Measurements from ENCODE around the gene RBM5.

Gene RBM5

DNA sequence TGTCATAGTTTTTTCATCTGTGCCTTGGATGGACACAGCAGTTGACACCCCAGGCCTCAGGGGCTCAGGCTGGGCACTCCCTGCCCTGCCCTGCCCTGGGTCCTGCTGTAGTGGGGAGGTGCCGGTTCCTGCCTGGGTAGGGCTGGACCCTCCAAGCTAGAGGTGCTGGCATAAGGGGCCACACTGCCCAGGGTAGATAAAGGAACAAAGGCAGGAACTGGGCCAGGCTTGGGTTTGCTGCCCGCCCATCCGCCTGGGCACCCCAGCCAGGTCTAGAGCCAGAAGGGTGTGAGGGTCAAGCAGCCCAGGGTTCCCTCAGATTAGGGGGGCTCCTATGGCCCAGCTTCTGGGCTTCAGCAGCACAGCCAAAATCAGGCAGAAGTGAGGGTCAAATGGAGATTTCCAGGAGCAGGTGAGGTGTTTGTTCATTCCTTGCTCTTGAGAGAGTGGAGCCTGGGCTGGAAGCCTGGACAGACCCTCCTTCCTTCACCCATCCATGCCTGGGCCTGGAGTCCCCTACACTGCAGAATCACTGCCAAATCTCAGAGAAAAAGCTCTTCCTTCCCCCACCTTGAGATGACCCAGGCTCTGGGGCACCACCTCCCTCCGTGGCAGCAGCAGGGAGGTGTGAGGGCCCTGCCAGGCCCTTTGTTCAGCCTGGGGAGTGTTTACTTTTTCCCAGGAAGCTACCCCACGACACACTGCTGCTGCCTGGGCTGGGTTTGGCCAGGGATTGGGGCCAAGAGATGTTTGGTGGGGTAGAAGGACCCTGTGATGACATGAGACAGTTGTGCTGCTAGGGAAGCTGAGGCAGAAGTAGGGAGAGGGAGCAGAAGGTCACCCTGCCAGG, 73.5 kb downstream of the RBM5 start:
- DNase-seq: no peak

DNA sequence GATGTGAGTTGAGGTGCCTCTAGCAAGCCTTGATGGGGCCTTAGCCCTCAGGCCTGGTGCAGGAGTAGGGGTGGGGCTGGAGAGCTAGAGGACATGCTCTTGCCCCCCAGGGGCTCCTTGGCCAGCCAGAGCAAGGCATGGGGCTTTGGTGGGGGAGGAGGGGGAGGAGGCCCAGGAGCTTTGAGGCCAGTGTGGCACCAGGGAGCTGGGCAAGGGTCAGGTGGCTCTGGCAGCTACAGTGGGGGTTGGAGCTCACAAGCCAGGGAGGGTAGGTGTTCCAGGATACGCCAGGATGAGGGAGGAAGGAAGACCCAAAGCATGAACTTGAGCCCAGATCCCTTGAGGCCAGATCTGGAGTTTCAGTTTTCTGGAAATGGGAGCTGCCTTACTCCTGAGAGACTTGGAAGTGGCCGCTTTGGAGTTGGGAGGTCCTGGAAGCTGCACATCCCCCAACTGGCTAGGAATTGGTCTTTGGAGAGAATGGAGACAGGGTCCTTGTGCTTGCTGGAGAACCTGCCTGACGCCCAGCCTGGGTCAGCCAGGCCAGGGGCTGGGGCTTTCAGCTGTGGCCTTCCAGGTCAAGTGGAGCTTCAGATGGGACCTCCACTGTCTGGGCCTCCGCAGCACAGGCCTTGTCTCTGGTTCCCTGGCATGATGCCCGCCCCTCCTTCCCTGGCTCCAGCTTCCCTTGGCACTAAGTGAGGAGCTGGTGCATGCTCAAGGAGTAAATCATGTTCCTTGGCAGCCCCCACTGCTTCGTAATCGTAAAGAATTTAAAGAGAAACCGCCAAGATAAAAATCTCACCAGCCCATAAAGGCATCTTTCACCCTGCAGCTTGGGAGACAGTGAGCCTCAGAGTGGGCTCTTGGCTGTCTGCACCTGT, 75.1 kb downstream of the RBM5 start:
- DNase-seq: no peak

DNA sequence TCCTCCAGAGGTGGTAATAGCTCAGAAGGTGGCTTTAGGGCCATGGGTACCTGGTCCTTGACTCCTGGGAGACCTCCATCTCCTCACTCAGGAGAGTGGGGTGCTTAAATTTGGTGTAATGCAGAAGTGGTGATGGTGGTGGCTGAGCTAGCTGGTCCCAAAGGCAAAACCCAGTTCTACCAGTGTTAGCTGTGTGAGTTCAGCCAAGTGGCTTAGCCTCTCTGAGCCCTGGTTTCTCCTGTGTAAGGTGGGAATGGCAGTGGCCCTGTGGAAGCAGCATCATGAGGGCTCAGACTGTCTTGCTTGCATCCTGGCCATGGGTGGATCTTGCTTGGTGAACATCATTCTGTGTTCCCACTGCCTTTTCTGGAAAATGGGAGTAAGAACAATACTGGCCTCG, 75.8 kb downstream of the RBM5 start:
- DNase-seq: no peak

DNA sequence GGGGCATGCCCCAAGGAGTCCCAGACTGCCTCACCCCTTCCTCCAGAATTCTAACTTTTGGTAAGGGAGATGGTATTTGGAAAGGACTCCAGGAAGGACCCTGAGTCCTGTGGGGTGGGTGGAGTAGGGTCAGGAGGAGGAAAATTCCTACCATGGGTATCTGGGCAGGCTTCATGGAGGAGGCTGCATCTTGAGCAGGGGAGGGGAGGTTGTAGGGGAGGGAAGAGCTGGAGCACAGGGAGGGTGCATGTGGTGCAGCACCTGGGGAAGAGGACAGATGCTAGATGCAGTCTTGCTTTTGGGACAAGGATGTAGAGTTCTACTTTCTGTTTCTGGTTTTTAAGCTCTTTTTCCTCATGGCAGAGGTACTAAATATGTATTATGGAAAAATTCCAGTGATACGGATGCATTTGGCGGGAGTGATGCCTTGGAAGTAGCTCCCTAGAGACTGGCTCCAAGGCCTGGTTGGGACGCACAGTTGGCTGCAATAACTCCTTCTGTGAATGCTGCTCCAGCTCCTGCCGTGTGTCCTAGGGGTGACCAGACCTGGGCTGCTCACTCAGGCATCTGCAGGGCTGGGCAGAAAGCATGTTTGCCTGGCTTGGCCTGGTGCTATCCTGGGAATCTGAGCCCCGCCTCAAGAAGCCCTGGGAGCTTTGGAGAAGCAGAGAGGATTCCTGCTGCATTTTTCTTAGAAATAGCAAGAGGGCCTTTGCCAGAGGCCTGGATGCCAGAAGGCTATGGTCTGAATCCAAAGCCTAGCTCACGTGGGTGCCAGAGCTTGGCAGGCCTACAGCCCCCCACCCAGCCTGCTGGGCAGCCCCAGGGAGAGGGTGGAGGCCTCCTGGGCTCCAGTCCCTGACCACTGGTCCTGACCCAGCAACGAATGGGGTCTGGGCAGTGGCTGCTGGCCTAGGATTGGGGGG, 76.5 kb downstream of the RBM5 start:
- no peak for DNase-seq

DNA sequence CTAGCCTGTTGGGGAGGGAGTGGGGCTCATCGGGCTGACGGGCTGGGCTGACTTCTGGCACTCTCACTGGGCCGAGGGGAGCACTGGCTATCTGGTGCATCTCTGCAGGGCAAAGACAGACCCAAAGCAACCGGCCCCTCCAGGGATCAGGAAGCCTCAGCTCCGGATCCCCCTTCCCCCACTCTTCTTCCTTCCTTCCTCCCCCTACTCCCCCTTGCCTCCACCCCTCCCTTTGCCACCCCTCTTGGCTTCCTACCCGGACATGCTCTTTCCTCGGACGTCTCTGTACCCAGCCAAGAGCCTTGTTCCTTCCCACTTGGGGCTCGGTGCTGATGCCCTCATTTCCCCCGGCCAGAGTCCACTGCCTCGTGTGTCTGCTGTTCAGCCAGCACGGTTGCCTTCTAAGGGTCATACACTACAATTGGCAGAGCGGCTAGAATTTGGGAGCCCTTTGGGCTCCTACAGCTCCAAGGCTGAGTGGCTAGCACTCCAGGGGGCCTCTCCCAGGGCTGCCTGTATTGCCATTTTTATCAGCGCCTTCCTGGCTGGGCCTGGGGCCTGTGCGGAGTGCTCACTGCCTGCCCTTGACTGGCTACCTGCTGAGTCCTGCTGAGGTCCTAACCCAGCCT, 77.3 kb downstream of the RBM5 start:
- DNase-seq: no peak

DNA sequence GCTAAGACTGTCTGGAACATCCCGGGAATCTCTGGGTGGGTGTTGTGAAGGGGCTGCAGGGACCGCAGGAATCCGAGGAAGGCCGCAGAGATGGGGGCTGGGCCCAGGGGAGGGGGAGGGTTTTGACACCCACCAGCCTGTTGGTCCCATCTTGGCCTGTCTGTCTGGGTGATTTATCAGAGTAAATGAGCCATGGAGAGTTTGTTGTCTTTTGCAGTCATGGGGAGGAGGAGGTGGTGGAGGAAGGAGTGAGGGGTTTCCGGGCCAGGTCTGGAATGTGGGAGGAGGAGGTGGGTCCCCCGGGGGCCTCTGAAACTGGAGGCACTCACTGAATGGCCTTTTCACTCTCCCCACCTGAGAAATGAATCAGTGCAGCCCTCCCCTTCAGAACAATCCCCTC, 77.9 kb downstream of the RBM5 start:
- no peak for DNase-seq

DNA sequence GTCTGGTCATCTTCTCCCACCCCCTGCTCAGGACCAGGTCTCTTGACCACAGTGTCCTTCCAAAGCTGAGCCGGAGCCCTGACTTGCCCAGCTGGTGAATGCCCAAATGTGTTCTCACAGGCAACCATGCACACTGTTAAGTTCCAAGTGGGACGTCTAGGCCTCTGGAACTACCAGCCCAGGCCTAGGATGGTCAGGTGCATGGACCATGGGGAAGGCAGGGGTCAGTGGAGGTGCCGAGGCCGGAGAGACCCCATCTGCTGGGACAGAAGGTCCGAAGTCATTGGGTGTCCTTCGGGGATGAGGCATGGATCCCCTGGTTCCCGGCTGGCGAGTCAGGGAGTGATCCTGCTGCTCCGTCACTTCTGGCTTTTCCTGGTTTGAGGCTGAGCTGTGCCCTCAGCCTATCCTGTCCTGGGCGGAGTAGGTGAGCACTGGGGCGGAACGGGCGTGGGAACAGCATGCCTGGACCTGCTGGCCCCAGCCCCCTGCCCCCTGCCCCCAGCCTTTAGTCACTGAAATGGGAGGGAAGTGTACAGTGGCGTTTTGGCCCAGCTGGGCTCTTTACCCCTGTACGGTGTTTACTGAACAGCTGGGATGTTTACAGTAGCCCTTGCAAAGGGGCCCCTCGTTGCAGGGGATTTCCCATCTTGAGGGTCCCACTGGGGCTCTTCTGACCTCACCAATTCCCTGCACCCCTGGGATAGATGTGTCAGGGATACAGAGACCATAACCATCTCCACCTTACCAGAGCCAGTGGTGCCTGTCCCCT, 78.5 kb downstream of the RBM5 start:
- DNase-seq: no peak

DNA sequence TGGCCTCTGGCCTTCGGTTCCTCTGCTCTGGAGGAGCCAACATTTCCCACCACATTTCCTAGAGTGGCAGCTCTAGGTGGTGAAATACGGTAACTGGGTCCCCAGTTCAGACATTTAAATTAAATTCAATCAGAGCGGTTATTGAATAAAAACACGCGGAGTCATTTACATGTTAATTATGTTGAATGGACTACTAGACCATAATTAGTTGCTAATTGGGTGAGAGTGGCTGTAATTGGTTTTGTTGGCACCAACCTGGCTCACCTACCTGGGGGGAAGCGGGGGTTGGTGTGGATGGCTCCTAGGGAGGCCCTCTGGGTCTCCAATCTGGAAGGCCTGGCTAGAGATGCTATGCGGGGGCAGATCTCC, 79.1 kb downstream of the RBM5 start:
- DNase-seq: no peak

DNA sequence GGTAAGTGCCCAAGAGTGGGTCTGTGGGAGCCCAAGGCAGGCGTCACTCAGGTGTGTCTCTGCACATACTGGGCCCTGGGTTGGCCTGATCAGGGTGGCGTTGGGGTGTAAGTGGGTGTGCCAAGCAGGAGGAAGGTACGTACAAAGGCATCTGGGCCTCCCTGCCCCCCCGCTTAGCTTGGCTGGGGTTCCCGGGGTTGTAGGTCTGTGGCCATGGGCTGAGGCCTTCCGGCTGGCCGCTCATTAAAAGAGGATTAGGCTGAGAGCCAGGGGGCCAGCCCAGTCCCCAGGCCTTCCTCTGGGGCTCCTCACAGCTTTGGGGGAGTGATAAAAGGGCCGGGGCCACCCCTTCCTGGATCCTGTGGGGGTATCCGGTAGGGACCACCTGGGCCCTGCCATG, 79.7 kb downstream of the RBM5 start:
- DNase-seq: no peak
